Renal pelvis (tissue), 4 donors: ENCODE data around the gene IL12RB2. TPM values are rescaled to one million over a fixed set of nuclear protein-coding genes. Genes with fewer than 3 reads are reported as not detected.
"Not testable (repeated sequence)": the region's sequence is repeated elsewhere in the genome, so short reads cannot be mapped to it uniquely, and the experiment has no call there.

Experiments used
- DNase-seq: peaks from one replicate; pipeline ENCODE4 v3.0.0-alpha.2; 2013
- polyA plus RNA-seq, 3 donors: library from polyadenylated mRNA; unstranded; fragments of 120-200 nt; gene quantifications; one replicate each; pipeline ENCODE4 v1.2.1, GENCODE V29; 2013; ENCODE audit not compliant: insufficient read length in 3 of 3

Gene IL12RB2
- polyA plus RNA-seq, 3 donors: 0.54 to 1.0 (median 0.81) TPM

- DNase-seq: no peak
Observed at GRCh38 chr1:67431156-67431765, 123.6 kb downstream of the IL12RB2 start.

DNA sequence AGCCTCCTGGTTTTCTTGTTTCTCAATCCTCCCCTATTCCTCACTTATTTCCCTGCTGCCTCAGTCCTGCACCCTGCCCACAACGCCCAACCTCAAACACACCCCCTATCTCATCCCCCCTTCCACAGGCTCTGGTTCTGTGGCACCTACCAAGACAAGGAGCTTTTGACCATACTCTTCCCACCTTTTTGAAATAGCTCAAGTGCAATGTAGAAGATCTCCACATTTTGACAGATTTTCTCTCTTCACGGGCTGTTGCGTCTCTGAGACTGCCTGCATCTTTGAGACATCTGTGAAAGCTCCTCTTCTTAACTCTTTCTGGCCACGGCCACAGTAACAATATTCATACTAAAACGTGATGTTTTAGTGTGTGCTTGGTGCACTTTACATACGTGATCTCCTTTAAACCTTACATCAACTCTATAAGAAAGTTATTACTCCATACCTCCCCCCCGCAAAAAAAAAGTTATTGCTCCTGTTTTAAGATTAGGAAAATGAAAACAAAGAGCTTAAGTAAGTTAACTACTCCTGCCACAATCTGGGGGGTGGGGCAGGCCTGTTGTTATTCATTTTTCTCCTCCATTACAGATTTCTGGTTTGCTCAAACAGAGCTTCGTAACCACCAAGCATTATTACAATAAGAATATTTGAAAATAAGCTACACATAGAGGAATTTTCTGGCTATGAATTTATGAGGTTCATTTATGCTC, 124.4 kb downstream of the IL12RB2 start:
- no peak for DNase-seq

- no peak for DNase-seq
Observed at GRCh38 chr1:67432745-67433144, 125.1 kb downstream of the IL12RB2 start.

- DNase-seq: no peak
Observed at GRCh38 chr1:67433837-67434236, 126.2 kb downstream of the IL12RB2 start.

DNA sequence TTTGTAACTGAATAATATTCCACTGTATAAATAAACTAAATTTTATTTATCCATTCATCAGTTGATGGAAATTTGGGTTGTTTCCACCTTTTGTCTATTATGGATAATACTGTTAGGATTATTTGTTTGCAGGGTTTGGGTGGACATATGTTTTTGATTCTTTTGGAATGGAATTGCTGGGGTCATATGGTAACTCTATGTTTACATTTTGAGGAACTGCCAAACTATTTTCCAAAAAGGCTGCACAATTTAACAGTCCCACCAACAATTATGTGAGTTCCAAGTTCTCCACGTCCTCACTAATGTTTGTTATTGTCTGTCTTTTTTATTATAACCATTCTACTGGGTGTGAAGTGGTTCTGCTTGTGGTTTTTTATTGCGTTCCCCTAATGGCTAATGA, 126.8 kb downstream of the IL12RB2 start:
- DNase-seq: no peak

DNA sequence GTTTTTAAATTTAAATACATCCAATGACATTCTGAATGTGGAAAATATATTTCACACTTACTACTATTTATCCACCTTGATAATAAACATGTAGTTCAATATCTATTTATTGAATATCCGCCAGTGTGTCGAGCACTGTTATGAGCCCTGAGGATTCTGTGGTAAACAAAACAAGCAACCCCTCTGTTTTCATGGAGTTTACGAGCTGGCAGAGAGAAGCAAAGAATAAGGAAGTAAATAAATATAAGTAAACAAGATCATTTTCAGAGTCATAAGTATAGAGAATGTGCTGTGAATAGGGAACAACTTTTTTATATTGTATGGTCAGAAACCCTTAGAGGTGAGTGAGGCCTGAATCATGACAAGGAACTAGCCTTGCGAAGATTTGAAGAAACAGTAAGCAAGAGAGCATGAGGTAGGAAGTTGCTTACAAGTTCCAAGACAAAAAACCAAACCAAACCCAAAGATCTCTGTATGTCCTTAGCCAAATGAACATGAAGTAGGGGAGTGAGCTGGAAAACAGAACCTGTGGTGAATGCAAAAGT, 128.9 kb downstream of the IL12RB2 start:
- DNase-seq: no peak

GRCh38 chr1:67437961-67438360, 130.3 kb downstream of the IL12RB2 start:
- DNase-seq: no peak

DNA sequence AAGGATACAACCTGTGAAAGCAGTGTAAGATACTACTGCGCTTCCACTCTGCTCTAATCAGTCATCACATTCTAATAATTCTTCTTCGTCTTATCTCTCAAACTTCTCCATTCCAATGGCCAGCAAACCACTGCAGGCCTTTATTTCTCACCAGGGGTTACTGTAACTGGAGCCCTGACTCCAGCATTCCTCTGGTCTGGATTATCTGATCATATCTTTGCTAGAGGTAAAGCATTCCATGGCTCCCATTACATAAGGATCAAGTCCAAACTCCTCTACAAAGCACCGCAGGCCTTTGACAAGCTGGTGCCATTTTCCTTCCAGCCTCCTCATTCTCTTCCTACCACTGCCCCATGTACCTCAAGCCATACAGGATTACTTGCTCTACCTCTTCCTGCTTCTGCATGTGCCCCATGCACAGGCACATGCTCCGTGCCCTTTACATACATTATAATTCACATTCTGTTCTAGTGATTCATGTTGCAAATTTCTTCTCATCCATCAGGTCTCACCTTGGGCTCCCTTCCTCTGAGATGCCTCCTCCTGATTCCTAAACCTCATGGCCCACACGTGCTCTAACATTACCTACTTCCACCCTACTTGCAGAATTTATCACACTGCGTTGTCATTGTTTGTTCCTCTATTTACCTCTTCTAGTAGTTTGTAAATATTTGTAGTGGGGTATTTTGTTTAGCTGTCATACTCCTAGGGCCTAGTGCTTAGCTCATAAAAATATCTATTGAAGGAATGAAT, 131.8 kb downstream of the IL12RB2 start:
- no peak for DNase-seq

DNA sequence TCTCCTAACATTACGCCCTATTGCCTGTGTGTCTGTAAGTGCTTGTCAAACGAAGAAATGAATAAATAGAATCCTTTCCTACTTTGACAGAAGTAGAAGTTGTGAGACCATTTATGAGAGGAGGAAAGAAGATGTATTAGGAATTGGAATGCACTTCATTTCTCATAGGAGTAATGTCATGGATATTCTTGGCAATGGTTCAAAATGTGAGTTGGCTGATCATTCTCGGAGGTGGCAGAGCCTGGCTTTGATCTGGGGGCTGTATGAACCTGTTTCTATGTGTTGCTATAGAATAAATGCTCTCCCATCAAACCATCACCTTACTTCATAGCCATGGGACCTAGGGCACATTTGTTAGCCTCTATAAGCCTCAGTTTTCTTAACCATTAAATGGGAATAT, 132.7 kb downstream of the IL12RB2 start:
- DNase-seq: no peak

DNA sequence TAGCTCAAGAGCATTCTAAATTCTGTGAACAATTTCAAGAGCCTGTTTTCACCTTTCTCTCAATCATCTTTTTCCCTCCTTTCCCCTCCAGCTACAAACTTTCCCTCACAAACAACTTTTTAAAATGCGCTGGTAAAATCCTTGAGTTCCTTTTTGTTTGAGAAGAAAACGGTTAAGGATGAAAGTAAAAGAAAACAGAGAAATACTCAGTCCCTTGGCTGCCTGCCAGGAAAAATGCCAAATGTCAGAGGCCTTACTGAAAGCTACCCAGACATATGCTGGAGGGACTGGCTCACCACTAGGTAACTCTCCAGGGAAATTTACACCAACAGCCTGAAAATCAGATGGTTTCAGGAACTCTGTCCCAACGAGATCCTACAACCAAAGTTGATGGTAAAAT, 133.5 kb downstream of the IL12RB2 start:
- DNase-seq: peak; percentile 54

GRCh38 chr1:67441739-67442281, 134.1 kb downstream of the IL12RB2 start:
- no peak for DNase-seq

DNA sequence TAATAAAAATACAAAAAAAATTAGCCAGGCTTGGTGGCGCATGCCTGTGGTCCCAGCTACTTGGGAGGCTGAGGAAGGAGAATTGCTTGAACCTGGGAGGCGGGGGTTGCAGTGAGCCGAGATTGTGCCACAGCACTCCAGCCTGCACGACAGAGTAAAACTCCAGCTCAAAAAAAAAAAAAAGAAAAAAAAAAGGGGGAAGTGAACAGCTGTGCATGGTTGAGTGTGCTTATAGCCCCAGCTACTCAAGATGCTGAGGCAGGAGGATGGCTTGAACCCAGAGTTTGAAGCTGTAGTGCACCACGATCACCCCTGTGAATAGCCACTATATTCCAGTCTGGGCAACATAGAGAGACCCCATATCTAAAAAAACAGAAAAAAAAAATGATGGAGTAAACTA, 138.3 kb downstream of the IL12RB2 start:
- not testable (repeated sequence) for DNase-seq

Other genes starting within 250 kb of the IL12RB2 start
- gene C1orf141, start 172.9 kb upstream of the IL12RB2 start, polyA plus RNA-seq: under 1 TPM in 2 of 3 donors, not detected in 1; 0.28 to 0.35 TPM
- under 1 TPM in 1 of 3 donors, not detected in 2; 0.06 TPM for gene IL23R, start 141.4 kb upstream of the IL12RB2 start, polyA plus RNA-seq
- gene SERBP1, start 122.5 kb downstream of the IL12RB2 start, polyA plus RNA-seq: 100 to 1,000 TPM; 363 to 389 (median 389) TPM